WERI-Rb-1 (cell line): ENCODE data around the gene TMEM217.
A peak's percentile ranks its signal among the peaks of the same experiment; 100 is the strongest.
"Not testable (repeated sequence)": the region's sequence is repeated elsewhere in the genome, so short reads cannot be mapped to it uniquely, and the experiment has no call there.

Experiments
- DNase-seq: peaks from one replicate; pipeline ENCODE4 v3.0.0-alpha.2; 2020
- H3K27ac ChIP-seq: fragments of 250-450 bp; sonication (Bioruptor Pico); 2 replicates; pipeline ENCODE4 v1.5.1; 2020; ENCODE audit warnings: mild to moderate bottlenecking, moderate library complexity
- H3K27me3 ChIP-seq: fragments of 250-450 bp; sonication (Bioruptor Pico); 2 replicates; pipeline ENCODE4 v1.5.1; 2021; ENCODE audit warnings: mild to moderate bottlenecking, low read depth, moderate library complexity; ENCODE audit not compliant: insufficient read depth, severe bottlenecking
- H3K36me3 ChIP-seq: fragments of 250-450 bp; sonication (Bioruptor Pico); 2 replicates; pipeline ENCODE4 v1.5.1; 2020; ENCODE audit warnings: mild to moderate bottlenecking, moderate library complexity
- H3K4me3 ChIP-seq: 2 replicates; pipeline ENCODE4 v1.5.1; 2011; ENCODE audit warnings: low read depth, mild to moderate bottlenecking, control low read depth, low read length
- H3K9me3 ChIP-seq: fragments of 250-450 bp; sonication (Bioruptor Pico); 2 replicates; pipeline ENCODE4 v1.5.1; 2021; ENCODE audit warnings: mild to moderate bottlenecking, moderate library complexity; ENCODE audit not compliant: severe bottlenecking
- TF ChIP-seq, protein P1 (sequence below): IDR thresholded peaks from 2 replicates; pipeline ENCODE4 v1.5.1; 2011; ENCODE audit warnings: low read depth, mild to moderate bottlenecking, control low read depth, inconsistent platforms, low read length

TMEM217 gene

DNA sequence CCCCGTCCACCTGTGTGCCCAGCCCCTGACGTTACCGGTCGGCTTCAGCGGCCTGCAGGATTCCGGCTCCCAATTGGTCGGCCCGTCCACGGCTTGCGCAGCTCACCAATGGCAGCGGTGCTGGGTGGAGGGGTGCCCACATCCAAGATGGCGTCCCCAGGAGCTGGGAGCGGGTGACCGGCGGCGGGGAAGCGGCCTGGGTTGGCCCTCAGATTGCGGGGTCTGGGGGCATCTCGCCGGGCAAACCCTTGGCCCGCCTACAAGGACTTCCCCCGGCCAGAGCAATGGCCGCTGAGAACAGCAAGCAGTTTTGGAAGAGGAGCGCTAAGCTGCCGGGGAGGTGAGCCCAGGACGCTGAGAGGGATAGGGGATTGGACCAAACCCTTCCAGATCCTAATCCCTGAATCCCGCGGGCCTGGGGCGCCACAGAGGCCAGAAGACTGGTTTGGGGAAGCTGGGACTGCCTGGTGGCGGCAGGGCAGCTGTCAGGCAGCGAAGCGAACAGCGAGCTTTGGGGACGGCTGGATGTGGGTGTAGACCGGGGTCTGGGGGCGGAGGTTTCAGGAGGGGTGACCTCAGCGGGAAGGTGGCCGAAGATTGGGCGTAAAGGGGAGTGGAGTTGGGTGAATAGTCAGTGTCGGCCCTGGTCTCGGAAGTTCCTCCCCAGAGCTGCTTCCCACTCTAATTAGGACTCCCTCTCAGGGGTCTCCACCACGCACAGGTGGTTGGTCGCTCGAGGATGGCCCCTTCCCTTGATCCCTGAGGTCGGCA, at the start of gene TMEM217, which contains the start of gene TBC1D22B:
TMEM217 (minus strand) TSS at position 511 of the 771 bp plus-strand sequence. CDS start 39,114 bp downstream, outside the sequence.
TBC1D22B (plus strand) TSS at position 139 of the 771 bp plus-strand sequence; CDS start at position 285, 146 bp downstream.
- Histone ChIP-seq H3K9me3 (no peaks in the 10 kb centered on the region), H3K4me3 (peak within 1 kb of the TSS; percentile 62), H3K27me3 (no peaks in the 10 kb centered on the region), H3K27ac (peak within 1 kb of the TSS; percentile 86), H3K36me3 (peaks cover 4% of the 10 kb centered on the region; the same call in 1 of the 2 replicates)
- DNase-seq = peak; percentile 100
- TF ChIP-seq, protein P1, sequence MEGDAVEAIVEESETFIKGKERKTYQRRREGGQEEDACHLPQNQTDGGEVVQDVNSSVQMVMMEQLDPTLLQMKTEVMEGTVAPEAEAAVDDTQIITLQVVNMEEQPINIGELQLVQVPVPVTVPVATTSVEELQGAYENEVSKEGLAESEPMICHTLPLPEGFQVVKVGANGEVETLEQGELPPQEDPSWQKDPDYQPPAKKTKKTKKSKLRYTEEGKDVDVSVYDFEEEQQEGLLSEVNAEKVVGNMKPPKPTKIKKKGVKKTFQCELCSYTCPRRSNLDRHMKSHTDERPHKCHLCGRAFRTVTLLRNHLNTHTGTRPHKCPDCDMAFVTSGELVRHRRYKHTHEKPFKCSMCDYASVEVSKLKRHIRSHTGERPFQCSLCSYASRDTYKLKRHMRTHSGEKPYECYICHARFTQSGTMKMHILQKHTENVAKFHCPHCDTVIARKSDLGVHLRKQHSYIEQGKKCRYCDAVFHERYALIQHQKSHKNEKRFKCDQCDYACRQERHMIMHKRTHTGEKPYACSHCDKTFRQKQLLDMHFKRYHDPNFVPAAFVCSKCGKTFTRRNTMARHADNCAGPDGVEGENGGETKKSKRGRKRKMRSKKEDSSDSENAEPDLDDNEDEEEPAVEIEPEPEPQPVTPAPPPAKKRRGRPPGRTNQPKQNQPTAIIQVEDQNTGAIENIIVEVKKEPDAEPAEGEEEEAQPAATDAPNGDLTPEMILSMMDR = no peak

- H3K9me3 ChIP-seq, H3K27ac ChIP-seq, DNase-seq, H3K4me3 ChIP-seq, H3K27me3 ChIP-seq: not testable (repeated sequence)
- H3K36me3 ChIP-seq = peaks cover 27% of the 10 kb centered on the region
These were observed 49.5 kb upstream of the TMEM217 start for GRCh38 chr6:37307484-37307883.

DNA sequence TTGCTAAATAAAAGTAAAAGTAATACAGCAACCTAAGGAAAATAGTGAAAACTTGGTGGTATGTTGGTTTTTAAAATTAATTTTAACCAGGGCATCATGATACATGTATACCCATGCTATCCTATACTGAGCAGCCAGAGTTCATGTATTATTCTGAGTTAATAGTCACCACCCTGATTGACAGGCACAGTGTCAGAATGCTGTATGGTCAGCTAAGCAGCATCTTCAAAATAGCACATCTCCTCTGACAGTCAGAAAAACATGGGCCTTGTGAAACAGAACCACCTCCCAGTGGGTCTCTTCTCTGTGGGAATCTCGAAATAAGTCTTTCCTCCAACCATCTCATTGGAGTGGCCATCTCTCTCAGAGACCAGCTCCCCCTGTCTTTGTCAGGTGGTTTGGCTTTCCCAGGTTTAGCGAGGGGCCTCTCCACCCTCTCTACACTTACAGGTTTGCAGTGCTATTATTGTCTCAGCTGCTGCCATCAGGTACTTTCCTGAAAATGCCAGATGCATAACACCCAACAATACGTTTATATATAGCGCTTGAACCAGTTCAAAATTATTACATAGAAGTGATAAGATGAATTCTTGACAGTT, 48.8 kb upstream of the TMEM217 start:
- H3K36me3 ChIP-seq = peaks cover 28% of the 10 kb centered on the region
- H3K4me3 ChIP-seq = no peak overlapping the region
- DNase-seq = no peak
- TF ChIP-seq, protein P1 = 0 out of 2 replicates have a peak, but pooled peaks have one; percentile 13
- H3K27me3 ChIP-seq = no peaks in the 10 kb centered on the region
- H3K9me3 ChIP-seq = no peaks in the 10 kb centered on the region
- no peak overlapping the region for H3K27ac ChIP-seq

DNA sequence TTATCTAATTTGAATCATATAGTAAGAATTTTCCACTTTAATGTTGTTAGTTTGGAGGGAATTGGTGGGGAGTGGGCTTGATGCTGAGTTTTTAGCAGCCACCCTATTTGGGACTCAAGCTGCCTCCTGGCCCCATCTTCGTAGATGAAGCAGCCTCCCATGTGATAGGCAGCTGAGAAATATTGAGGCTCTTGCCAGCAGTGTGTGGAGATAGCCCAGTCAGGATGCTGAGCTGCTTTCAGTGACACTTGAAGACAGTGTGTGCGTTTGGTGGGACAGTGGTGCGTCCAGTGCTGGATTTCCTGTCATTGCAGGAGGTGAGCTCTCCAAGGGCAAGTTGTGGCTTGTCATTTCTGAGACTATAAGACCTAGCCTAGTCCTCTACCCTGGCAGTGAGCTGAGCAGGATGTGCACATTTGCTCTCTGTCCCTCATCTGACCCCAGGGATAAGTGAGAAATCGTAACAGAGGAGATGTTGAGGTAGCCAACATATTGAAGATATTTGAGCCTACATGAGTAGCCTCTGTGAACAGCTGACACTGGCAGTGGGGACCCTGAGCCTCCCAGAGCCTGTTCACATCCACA, 48.0 kb upstream of the TMEM217 start:
- peak overlapping the region; percentile 19; the same call in 1 of the 2 replicates for H3K27ac ChIP-seq
- no peaks in the 10 kb centered on the region for H3K27me3 ChIP-seq
- DNase-seq = peak; percentile 68
- no peaks in the 10 kb centered on the region for H3K9me3 ChIP-seq
- TF ChIP-seq, protein P1 = no peak
- H3K36me3 ChIP-seq = peaks cover 32% of the 10 kb centered on the region
- H3K4me3 ChIP-seq = no peak overlapping the region

DNA sequence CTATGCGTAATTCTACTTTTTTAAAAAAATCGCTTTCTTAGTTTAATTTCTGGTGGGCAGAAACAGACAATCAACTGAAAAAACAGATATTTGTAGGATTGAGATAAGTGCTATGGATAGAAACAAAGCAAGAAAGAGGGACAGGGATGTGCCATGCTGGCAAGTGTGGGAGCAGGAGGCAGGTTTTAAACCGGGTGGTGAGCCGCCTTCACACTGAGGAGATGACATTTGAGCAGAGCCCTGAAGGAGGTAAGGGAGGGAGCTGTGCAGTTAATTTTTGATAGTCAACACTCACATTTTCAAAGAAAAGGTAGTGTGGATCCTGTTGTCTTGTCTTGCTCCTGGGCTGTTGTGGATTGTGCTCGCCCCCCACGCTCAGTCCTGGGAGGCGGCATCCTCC, 46.8 kb upstream of the TMEM217 start:
- Histone ChIP-seq H3K4me3 (no peak overlapping the region), H3K36me3 (peaks cover 35% of the 10 kb centered on the region), H3K9me3 (no peaks in the 10 kb centered on the region), H3K27ac (no peak overlapping the region), H3K27me3 (no peaks in the 10 kb centered on the region)
- DNase-seq = no peak
- TF ChIP-seq, protein P1 = no peak

DNA sequence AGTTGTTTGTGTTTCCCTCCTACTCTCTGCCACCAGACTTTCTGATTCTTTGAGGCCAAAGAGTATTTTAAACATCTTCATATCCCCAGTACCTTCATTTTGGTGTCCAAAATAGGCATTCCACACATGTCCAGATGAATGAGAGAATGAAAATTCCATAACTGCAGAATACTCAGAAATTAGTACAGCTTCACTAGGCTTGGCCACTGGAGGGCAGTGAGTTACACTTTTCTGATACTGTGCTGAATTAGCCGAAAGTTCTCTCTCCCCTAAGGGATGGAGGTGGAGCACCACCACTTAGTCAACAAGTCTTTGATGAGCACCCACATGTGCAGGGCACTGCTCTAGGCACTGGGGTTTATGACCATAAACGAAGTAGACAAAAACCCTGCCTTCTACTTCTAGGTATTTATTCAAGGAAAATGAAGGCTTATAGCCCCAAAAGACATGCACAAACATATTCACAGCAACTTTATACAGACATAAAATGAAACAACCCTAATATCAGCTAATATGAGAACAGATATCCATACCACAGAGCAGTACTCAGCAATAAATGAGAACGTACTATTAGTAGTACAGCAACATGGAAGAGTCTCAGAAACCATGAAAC, 46.1 kb upstream of the TMEM217 start:
- Histone ChIP-seq H3K27ac (no peak overlapping the region), H3K4me3 (no peak overlapping the region), H3K27me3 (no peaks in the 10 kb centered on the region), H3K36me3 (peaks cover 35% of the 10 kb centered on the region), H3K9me3 (no peaks in the 10 kb centered on the region)
- peak; percentile 55 for DNase-seq
- TF ChIP-seq, protein P1 = peak; percentile 81
